ENCODE data around the gene SNAP25. TPM values are rescaled to one million over a fixed set of nuclear protein-coding genes. Genes with fewer than 3 reads are reported as not detected.

The SNAP25 gene
- total and polyA plus RNA-seq, 9 of the 15 experiments (the other 6 are each of a cell fraction or from before 2014, with no cell fraction given): 0.07 TPM; not detected in 8

- H3K9me1 ChIP-seq (ENCODE audit: control insufficient read depth, insufficient read depth, low read length): no peaks in the 10 kb centered on the region
- H3K9me3 ChIP-seq (replicated peaks; ENCODE audit: control insufficient read depth, insufficient read depth, low read depth, low read length): no peaks in the 10 kb centered on the region
- TF ChIP-seq MCM3 (IDR thresholded peaks at IDR 0.05) (no peak), PKNOX1 (IDR thresholded peaks at IDR 0.05) (no peak), ATF2 (CRISPR knock-in tag; IDR thresholded peaks at IDR 0.05) (no peak), RBM15 (IDR thresholded peaks at IDR 0.05; ENCODE audit: insufficient read depth, low read length) (no peak), EP400 (IDR thresholded peaks at IDR 0.05) (no peak), ZBTB17 (CRISPR knock-in tag; IDR thresholded peaks at IDR 0.05) (no peak), ZNF592 (IDR thresholded peaks at IDR 0.05) (no peak), HCFC1 (IDR thresholded peaks at IDR 0.05; ENCODE audit: low read depth, low read length) (no peak), HOXB6 (CRISPR knock-in tag; IDR thresholded peaks at IDR 0.05; ENCODE audit: borderline replicate concordance) (no peak), FOSL1 (tag; conservative IDR thresholded peaks at IDR 0.05) (no peak), ZNF12 (CRISPR knock-in tag; IDR thresholded peaks at IDR 0.05) (no peak), MXI1 (IDR thresholded peaks at IDR 0.05; ENCODE audit: low read depth, low read length) (no peak), BRD4 (IDR thresholded peaks at IDR 0.05) (no peak)
- 18% methylated on average over 1 of the region's 1 CpG for WGBS (ENCODE audit: insufficient coverage, low coverage, missing lambda C conversion rate)
- no peak for ATAC-seq
- no peaks in the 10 kb centered on the region for H3K79me2 ChIP-seq (ENCODE audit: control insufficient read depth, insufficient read depth, low read length)
- no peaks in the 10 kb centered on the region for H4K20me1 ChIP-seq (replicated peaks; ENCODE audit: control insufficient read depth, insufficient read depth, low read length)
- DNase-seq (ENCODE audit: extremely low read depth in 1 of 4, low spot score in 3 of 4): no peak
- H3K4me2 ChIP-seq (ENCODE audit: insufficient read depth, low read length): no peak overlapping the region
- BruUV-seq (replicated peaks): no TSS peak
- no peaks in the 10 kb centered on the region for H3K36me3 ChIP-seq (ENCODE audit: control insufficient read depth, insufficient read depth, low read length)
- ChIA-PET CTCF (ENCODE audit: low intra/inter-chr PET ratio) (no interaction called here), POLR2A (no interaction called here)
- H3K27me3 ChIP-seq (ENCODE audit: control insufficient read depth in 2 of 2, insufficient read depth in 2 of 2, low read length in 2 of 2): no peaks in the 10 kb centered on the region
- H3K27ac ChIP-seq (ENCODE audit: extremely low read depth, low read depth, low read length): no peak overlapping the region
- H3K4me3 ChIP-seq: no peak overlapping the region
- no peak overlapping the region for H2AFZ ChIP-seq (ENCODE audit: low read depth, low read length)
- intact Hi-C loops (cut with micrococcal nuclease) (no loop called here), in situ Hi-C loops (cut with MboI) (no loop called here)
- H3K9ac ChIP-seq (ENCODE audit: insufficient read depth in 1 of 2, low read depth in 2 of 2, low read length in 2 of 2): no peak overlapping the region
- no peak for FAIRE-seq
- no peaks in the 10 kb centered on the region for H3K4me1 ChIP-seq (replicated peaks in 1 of 2; ENCODE audit: control insufficient read depth in 2 of 2, insufficient read depth in 2 of 2, low read length in 2 of 2)
Observed at GRCh38 chr20:10260316-10260715, 41.7 kb downstream of the SNAP25 start.
